Measurements from ENCODE around the gene LRRC28.
"Not testable (repeated sequence)": the region's sequence is repeated elsewhere in the genome, so short reads cannot be mapped to it uniquely, and the experiment has no call there.

The LRRC28 gene

GRCh38 chr15:99230867-99231266 is 20.4 kb upstream of the LRRC28 start:
- Histone ChIP-seq H3K4me3 (ENCODE audit: low read length) (no peak overlapping the region), H3K4me2 (ENCODE audit: low read length) (no peak overlapping the region), H3K9ac (ENCODE audit: low read depth, low read length) (no peak overlapping the region), H3K27me3 (ENCODE audit: control insufficient read depth, insufficient read depth, low read length) (no peaks in the 10 kb centered on the region), H3K4me1 (ENCODE audit: control insufficient read depth, insufficient read depth, low read length) (no peaks in the 10 kb centered on the region), H3K9me3 (replicated peaks; ENCODE audit: low read length) (no peaks in the 10 kb centered on the region), H3K36me3 (ENCODE audit: insufficient read depth, low read length) (peaks cover 1% of the 10 kb centered on the region)

- Histone ChIP-seq H3K4me3 (ENCODE audit: low read length) (no peak overlapping the region), H3K9ac (ENCODE audit: low read depth, low read length) (no peak overlapping the region), H3K36me3 (ENCODE audit: insufficient read depth, low read length) (peaks cover 3% of the 10 kb centered on the region), H3K27me3 (ENCODE audit: control insufficient read depth, insufficient read depth, low read length) (no peaks in the 10 kb centered on the region), H3K9me3 (replicated peaks; ENCODE audit: low read length) (no peaks in the 10 kb centered on the region), H3K4me1 (ENCODE audit: control insufficient read depth, insufficient read depth, low read length) (no peaks in the 10 kb centered on the region), H3K4me2 (ENCODE audit: low read length) (no peak overlapping the region)
Observed at GRCh38 chr15:99232740-99233139, 18.5 kb upstream of the LRRC28 start.

GRCh38 chr15:99234160-99234559 is 17.1 kb upstream of the LRRC28 start:
- H3K4me3 ChIP-seq (ENCODE audit: low read length); H3K27me3 ChIP-seq (ENCODE audit: control insufficient read depth, insufficient read depth, low read length); H3K9me3 ChIP-seq (replicated peaks; ENCODE audit: low read length); H3K4me2 ChIP-seq (ENCODE audit: low read length); H3K9ac ChIP-seq (ENCODE audit: low read depth, low read length); H3K4me1 ChIP-seq (ENCODE audit: control insufficient read depth, insufficient read depth, low read length); H3K36me3 ChIP-seq (ENCODE audit: insufficient read depth, low read length): not testable (repeated sequence)

- peaks cover 5% of the 10 kb centered on the region for H3K4me1 ChIP-seq (ENCODE audit: control insufficient read depth, insufficient read depth, low read length)
- H3K36me3 ChIP-seq (ENCODE audit: insufficient read depth, low read length), result peaks cover 14% of the 10 kb centered on the region
- no peak overlapping the region for H3K4me3 ChIP-seq (ENCODE audit: low read length)
- H3K9ac ChIP-seq (ENCODE audit: low read depth, low read length), result no peak overlapping the region
- H3K9me3 ChIP-seq (replicated peaks; ENCODE audit: low read length), result no peaks in the 10 kb centered on the region
- no peak overlapping the region for H3K4me2 ChIP-seq (ENCODE audit: low read length)
- no peaks in the 10 kb centered on the region for H3K27me3 ChIP-seq (ENCODE audit: control insufficient read depth, insufficient read depth, low read length)
Observed at GRCh38 chr15:99238849-99239248, 12.4 kb upstream of the LRRC28 start.

- no peaks in the 10 kb centered on the region for H3K9me3 ChIP-seq (replicated peaks; ENCODE audit: low read length)
- H3K27me3 ChIP-seq (ENCODE audit: control insufficient read depth, insufficient read depth, low read length), result no peaks in the 10 kb centered on the region
- H3K4me2 ChIP-seq (ENCODE audit: low read length), result no peak overlapping the region
- peaks cover 5% of the 10 kb centered on the region for H3K4me1 ChIP-seq (ENCODE audit: control insufficient read depth, insufficient read depth, low read length)
- H3K9ac ChIP-seq (ENCODE audit: low read depth, low read length), result no peak overlapping the region
- no peak overlapping the region for H3K4me3 ChIP-seq (ENCODE audit: low read length)
- H3K36me3 ChIP-seq (ENCODE audit: insufficient read depth, low read length), result peaks cover 14% of the 10 kb centered on the region
Observed at GRCh38 chr15:99239545-99240198, 11.6 kb upstream of the LRRC28 start.

- H3K27me3 ChIP-seq (ENCODE audit: control insufficient read depth, insufficient read depth, low read length), result no peaks in the 10 kb centered on the region
- H3K9me3 ChIP-seq (replicated peaks; ENCODE audit: low read length), result no peaks in the 10 kb centered on the region
- H3K4me3 ChIP-seq (ENCODE audit: low read length), result no peak overlapping the region
- H3K36me3 ChIP-seq (ENCODE audit: insufficient read depth, low read length), result peaks cover 14% of the 10 kb centered on the region
- peaks cover 5% of the 10 kb centered on the region for H3K4me1 ChIP-seq (ENCODE audit: control insufficient read depth, insufficient read depth, low read length)
- no peak overlapping the region for H3K9ac ChIP-seq (ENCODE audit: low read depth, low read length)
- no peak overlapping the region for H3K4me2 ChIP-seq (ENCODE audit: low read length)
Observed at GRCh38 chr15:99241752-99242151, 9.5 kb upstream of the LRRC28 start.

- no peaks in the 10 kb centered on the region for H3K27me3 ChIP-seq (ENCODE audit: control insufficient read depth, insufficient read depth, low read length)
- H3K4me1 ChIP-seq (ENCODE audit: control insufficient read depth, insufficient read depth, low read length), result peaks cover 11% of the 10 kb centered on the region
- H3K9ac ChIP-seq (ENCODE audit: low read depth, low read length), result no peak overlapping the region
- H3K9me3 ChIP-seq (replicated peaks; ENCODE audit: low read length), result no peaks in the 10 kb centered on the region
- H3K36me3 ChIP-seq (ENCODE audit: insufficient read depth, low read length), result peaks cover 11% of the 10 kb centered on the region
- no peak overlapping the region for H3K4me2 ChIP-seq (ENCODE audit: low read length)
- H3K4me3 ChIP-seq (ENCODE audit: low read length), result no peak overlapping the region
Observed at GRCh38 chr15:99244306-99244705, 7.0 kb upstream of the LRRC28 start.

GRCh38 chr15:99247062-99247461 is 4.2 kb upstream of the LRRC28 start:
- H3K27me3 ChIP-seq (ENCODE audit: control insufficient read depth, insufficient read depth, low read length), result no peaks in the 10 kb centered on the region
- peak overlapping the region; percentile 31 for H3K4me2 ChIP-seq (ENCODE audit: low read length)
- no peak overlapping the region for H3K9ac ChIP-seq (ENCODE audit: low read depth, low read length)
- no peaks in the 10 kb centered on the region for H3K36me3 ChIP-seq (ENCODE audit: insufficient read depth, low read length)
- H3K9me3 ChIP-seq (replicated peaks; ENCODE audit: low read length), result no peaks in the 10 kb centered on the region
- no peak overlapping the region for H3K4me3 ChIP-seq (ENCODE audit: low read length)
- H3K4me1 ChIP-seq (ENCODE audit: control insufficient read depth, insufficient read depth, low read length), result peaks cover 19% of the 10 kb centered on the region

GRCh38 chr15:99248000-99248715 is 3.1 kb upstream of the LRRC28 start:
- peak overlapping the region; percentile 89 for H3K9ac ChIP-seq (ENCODE audit: low read depth, low read length)
- no peaks in the 10 kb centered on the region for H3K36me3 ChIP-seq (ENCODE audit: insufficient read depth, low read length)
- no peaks in the 10 kb centered on the region for H3K9me3 ChIP-seq (replicated peaks; ENCODE audit: low read length)
- H3K27me3 ChIP-seq (ENCODE audit: control insufficient read depth, insufficient read depth, low read length), result no peaks in the 10 kb centered on the region
- peaks cover 23% of the 10 kb centered on the region for H3K4me1 ChIP-seq (ENCODE audit: control insufficient read depth, insufficient read depth, low read length)
- peak overlapping the region; percentile 77 for H3K4me2 ChIP-seq (ENCODE audit: low read length)
- H3K4me3 ChIP-seq (ENCODE audit: low read length), result peak overlapping the region; percentile 81

GRCh38 chr15:99249270-99249841 is 1.9 kb upstream of the LRRC28 start, which contains the start of gene TTC23:
TSS of gene TTC23 (minus strand) at chr15:99249581. CDS start at chr15:99228712, 20,869 bp downstream.
- peak within 1 kb of the TSS; percentile 89 for H3K9ac ChIP-seq (ENCODE audit: low read depth, low read length)
- no peaks in the 10 kb centered on the region for H3K9me3 ChIP-seq (replicated peaks; ENCODE audit: low read length)
- peaks cover 30% of the 10 kb centered on the region for H3K4me1 ChIP-seq (ENCODE audit: control insufficient read depth, insufficient read depth, low read length)
- no peaks in the 10 kb centered on the region for H3K27me3 ChIP-seq (ENCODE audit: control insufficient read depth, insufficient read depth, low read length)
- peak within 1 kb of the TSS; percentile 81 for H3K4me3 ChIP-seq (ENCODE audit: low read length)
- H3K4me2 ChIP-seq (ENCODE audit: low read length), result peak within 1 kb of the TSS; percentile 77
- H3K36me3 ChIP-seq (ENCODE audit: insufficient read depth, low read length), result no peaks in the 10 kb centered on the region

GRCh38 chr15:99250001-99250400 is 1.3 kb upstream of the LRRC28 start:
- peaks cover 30% of the 10 kb centered on the region for H3K4me1 ChIP-seq (ENCODE audit: control insufficient read depth, insufficient read depth, low read length)
- peak overlapping the region; percentile 77 for H3K4me2 ChIP-seq (ENCODE audit: low read length)
- no peaks in the 10 kb centered on the region for H3K27me3 ChIP-seq (ENCODE audit: control insufficient read depth, insufficient read depth, low read length)
- H3K9ac ChIP-seq (ENCODE audit: low read depth, low read length), result peak overlapping the region; percentile 89
- H3K9me3 ChIP-seq (replicated peaks; ENCODE audit: low read length), result no peaks in the 10 kb centered on the region
- no peaks in the 10 kb centered on the region for H3K36me3 ChIP-seq (ENCODE audit: insufficient read depth, low read length)
- peak overlapping the region; percentile 81 for H3K4me3 ChIP-seq (ENCODE audit: low read length)

Data from skeletal muscle satellite cell (primary cell).